Measurements from ENCODE around the gene KL. TPM values are rescaled to one million over a fixed set of nuclear protein-coding genes. Genes with fewer than 3 reads are reported as not detected.

Gene KL
- total RNA-seq, 2 donors from 2014 or later: 1.1 to 1.9 TPM

DNA sequence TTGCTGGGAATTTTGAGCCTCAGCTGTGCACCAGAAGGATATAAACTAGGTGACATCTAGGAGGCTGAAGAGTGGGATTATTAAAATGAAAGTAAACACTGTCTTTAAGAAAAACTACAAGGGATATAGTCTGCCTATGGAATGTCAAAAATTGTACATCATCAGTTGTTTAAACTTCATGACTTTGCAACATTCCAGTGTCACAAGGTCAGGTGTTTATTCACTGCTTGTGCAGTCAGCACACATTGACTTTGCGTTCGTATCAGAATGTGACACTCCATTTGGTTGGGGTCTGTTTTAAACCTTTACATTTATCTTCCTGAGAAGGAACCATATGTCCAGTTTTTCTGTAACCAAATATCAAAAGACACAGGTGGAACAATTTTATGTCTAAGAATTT lies 85.6 kb downstream of the KL start:
- Histone ChIP-seq H3K9me3 (no peaks in the 10 kb centered on the region), H3K4me1 (ENCODE audit: control insufficient read depth in 1 of 2, low read depth in 2 of 2) (peaks cover 0 to 3% of the 10 kb centered on the region in 2 donors), H3K36me3 (peaks cover 11% of the 10 kb centered on the region), H3K27ac (no peak overlapping the region), H3K27me3 (replicated peaks; ENCODE audit: insufficient read depth) (no peaks in the 10 kb centered on the region), H3K4me3 (no peak overlapping the region)
- TF ChIP-seq, protein P1, sequence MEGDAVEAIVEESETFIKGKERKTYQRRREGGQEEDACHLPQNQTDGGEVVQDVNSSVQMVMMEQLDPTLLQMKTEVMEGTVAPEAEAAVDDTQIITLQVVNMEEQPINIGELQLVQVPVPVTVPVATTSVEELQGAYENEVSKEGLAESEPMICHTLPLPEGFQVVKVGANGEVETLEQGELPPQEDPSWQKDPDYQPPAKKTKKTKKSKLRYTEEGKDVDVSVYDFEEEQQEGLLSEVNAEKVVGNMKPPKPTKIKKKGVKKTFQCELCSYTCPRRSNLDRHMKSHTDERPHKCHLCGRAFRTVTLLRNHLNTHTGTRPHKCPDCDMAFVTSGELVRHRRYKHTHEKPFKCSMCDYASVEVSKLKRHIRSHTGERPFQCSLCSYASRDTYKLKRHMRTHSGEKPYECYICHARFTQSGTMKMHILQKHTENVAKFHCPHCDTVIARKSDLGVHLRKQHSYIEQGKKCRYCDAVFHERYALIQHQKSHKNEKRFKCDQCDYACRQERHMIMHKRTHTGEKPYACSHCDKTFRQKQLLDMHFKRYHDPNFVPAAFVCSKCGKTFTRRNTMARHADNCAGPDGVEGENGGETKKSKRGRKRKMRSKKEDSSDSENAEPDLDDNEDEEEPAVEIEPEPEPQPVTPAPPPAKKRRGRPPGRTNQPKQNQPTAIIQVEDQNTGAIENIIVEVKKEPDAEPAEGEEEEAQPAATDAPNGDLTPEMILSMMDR (IDR thresholded peaks at IDR 0.05): no peak
- DNase-seq (ENCODE audit: low spot score) (no peak), ATAC-seq (ENCODE audit: insufficient number of reproducible peaks, low FRiP score, low read depth) (no peak)

DNA sequence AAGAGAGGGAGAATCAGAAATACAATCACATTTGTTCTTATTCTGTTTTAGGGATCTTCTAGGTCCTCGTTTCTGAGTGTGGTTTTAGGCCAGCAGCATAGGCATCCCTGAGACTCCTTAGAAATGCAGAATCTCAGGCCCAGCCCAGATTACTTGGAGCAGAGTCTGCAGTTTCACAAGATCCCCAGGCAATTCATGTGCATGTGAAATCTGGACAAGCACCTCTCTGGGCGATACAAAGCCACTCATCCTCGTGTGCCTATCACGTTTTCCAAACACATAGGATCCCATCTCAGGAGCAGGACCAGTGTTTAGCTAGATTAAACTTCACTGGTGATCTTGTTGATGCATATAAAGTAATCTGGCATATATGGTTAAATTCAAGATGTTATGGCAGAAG lies 87.2 kb downstream of the KL start:
- Histone ChIP-seq H3K36me3 (peaks cover 11% of the 10 kb centered on the region), H3K9me3 (no peaks in the 10 kb centered on the region)

DNA sequence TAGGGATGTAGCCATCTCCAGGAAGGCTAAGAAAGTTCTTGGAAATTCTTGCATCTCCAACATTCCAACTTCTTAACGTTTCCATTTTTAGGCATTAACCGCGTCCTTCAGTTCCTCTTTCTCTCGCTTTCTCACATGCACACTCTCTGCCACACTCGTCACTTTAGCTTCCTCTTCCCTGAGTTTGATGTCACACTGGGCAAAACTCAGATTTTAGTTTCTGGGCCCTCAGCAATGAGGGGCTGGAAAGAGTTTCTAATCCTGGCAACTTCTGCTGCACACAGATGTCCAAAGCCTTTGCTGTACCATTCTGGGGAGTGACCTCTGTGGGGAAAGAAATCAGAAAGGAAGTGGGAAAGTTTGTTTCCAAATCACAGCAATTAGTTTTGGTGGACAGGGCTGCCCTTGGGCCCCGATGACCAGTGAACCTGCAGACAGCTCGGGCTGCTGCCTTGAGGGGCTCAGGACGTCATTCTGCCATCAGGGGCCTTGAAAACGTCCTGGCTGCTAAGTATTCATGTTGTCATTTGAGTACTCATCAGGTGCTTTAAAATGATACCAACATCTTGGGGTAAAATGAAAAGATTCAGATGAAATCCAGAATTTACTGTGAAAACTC lies 89.3 kb downstream of the KL start:
- DNase-seq (ENCODE audit: low spot score) (no peak), ATAC-seq (ENCODE audit: insufficient number of reproducible peaks, low FRiP score, low read depth) (no peak)
- Histone ChIP-seq H3K36me3 (peaks cover 11% of the 10 kb centered on the region), H3K27me3 (replicated peaks; ENCODE audit: insufficient read depth) (no peaks in the 10 kb centered on the region), H3K4me3 (no peak overlapping the region), H3K9me3 (no peaks in the 10 kb centered on the region), H3K27ac (peak overlapping the region in 1 of 2 donors; percentile 0), H3K4me1 (ENCODE audit: control insufficient read depth in 1 of 2, low read depth in 2 of 2) (peaks cover 23 to 35% of the 10 kb centered on the region in 2 donors)
- TF ChIP-seq, protein P1 (IDR thresholded peaks at IDR 0.05): no peak

More for the DNA sequence above, 87.2 kb downstream of the KL start:
- H3K4me1 ChIP-seq (ENCODE audit: control insufficient read depth in 1 of 2, low read depth in 2 of 2): peaks cover 5 to 15% of the 10 kb centered on the region in 2 donors
- no peak overlapping the region for H3K27ac ChIP-seq
- DNase-seq (ENCODE audit: low spot score): no peak
- TF ChIP-seq, protein P1 (IDR thresholded peaks at IDR 0.05): no peak
- H3K4me3 ChIP-seq: no peak overlapping the region
- no peaks in the 10 kb centered on the region for H3K27me3 ChIP-seq (replicated peaks; ENCODE audit: insufficient read depth)
- ATAC-seq (ENCODE audit: insufficient number of reproducible peaks, low FRiP score, low read depth): no peak

DNA sequence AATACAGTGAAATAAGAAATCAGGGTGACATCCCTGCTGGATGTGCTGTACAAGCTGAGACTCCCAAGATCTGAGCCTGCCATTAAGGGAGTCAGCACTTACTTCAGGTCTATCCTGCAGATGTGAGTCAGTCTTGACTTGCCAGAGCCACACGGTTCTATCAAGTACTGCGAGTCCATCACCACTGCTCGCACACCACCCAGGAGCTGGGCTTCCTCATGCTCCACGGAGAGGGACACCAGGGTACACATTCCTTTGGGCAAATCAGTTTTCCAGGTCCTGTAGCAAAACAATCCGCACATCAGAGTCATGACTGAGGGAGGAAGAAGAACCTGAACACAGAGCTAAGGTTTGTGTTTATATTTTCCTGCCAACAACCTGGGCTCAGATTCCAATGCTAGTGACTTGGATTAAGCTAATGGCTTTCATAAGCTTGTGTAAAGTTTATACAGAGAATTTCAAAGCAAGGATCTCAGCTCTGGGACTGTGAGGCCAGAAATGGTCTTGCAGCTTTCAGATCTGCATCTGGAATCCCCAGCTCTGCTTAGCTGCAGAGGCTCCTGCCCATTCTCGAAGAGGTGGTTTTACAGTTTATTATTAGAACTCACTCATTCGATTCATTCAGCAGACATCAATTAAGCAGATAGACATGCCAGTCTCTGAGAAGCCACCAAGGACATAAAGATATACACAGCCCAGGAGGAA lies 90.6 kb downstream of the KL start:
- H3K9me3 ChIP-seq: no peaks in the 10 kb centered on the region
- ATAC-seq (ENCODE audit: insufficient number of reproducible peaks, low FRiP score, low read depth) (no peak), DNase-seq (ENCODE audit: low spot score) (no peak)
- peaks cover 11% of the 10 kb centered on the region for H3K36me3 ChIP-seq
- peak overlapping the region; percentile 6 to 31 for H3K27ac ChIP-seq
- TF ChIP-seq, protein P1 (IDR thresholded peaks at IDR 0.05): no peak
- no peak overlapping the region for H3K4me3 ChIP-seq
- H3K27me3 ChIP-seq (replicated peaks; ENCODE audit: insufficient read depth): no peaks in the 10 kb centered on the region
- H3K4me1 ChIP-seq (ENCODE audit: control insufficient read depth in 1 of 2, low read depth in 2 of 2): peaks cover 34 to 47% of the 10 kb centered on the region in 2 donors

DNA sequence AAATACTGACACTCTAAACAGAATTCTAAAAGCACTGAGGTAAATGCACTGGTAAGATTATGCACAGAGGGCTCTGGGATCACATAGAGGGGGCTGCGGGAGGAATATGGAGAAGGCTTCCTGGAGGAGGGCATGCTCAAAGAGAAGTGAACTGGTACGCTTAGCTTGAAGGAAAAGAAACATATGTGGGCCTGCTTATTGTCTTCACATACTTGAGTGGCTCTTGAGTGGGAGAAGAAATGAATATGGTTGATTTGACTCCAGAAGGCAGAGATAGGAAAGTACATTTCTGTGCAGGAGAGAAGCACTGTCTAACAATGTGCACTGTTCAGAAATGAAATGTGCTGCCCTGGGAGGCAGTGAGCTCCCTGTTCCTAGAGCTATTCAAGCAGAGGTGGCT lies 91.1 kb downstream of the KL start:
- TF ChIP-seq, protein P1 (IDR thresholded peaks at IDR 0.05): no peak
- no peaks in the 10 kb centered on the region for H3K27me3 ChIP-seq (replicated peaks; ENCODE audit: insufficient read depth)
- ATAC-seq (ENCODE audit: insufficient number of reproducible peaks, low FRiP score, low read depth) (no peak), DNase-seq (ENCODE audit: low spot score) (no peak)
- H3K4me3 ChIP-seq: no peak overlapping the region
- peaks cover 11% of the 10 kb centered on the region for H3K36me3 ChIP-seq
- H3K27ac ChIP-seq: peak overlapping the region; percentile 31 to 86
- peaks cover 38 to 52% of the 10 kb centered on the region in 2 donors for H3K4me1 ChIP-seq (ENCODE audit: control insufficient read depth in 1 of 2, low read depth in 2 of 2)
- H3K9me3 ChIP-seq: no peaks in the 10 kb centered on the region
